Activated T-helper 1 cell treated with anti-CD3 and anti-CD28 coated beads, Interleukin-12 subunit alpha, Interleukin-12 subunit beta, Interleukin-2, Interleukin-4 antibody, amounts not matched to agents 30 ng/mL and 10 ng/mL and 1 ng/mL, durations not matched to agents 14 hours and 24 hours and 36 hours (primary cell): ENCODE results near the gene TXNL1. TPM values are rescaled to one million over a fixed set of nuclear protein-coding genes. Genes with fewer than 3 reads are reported as not detected.
A peak's percentile ranks its signal among the peaks of the same experiment; 100 is the strongest.

Experiments used
- DNase-seq: peaks from one replicate; pipeline ENCODE4 v3.0.0; 2021; ENCODE audit warnings: low spot score
- H3K27ac Mint-ChIP-seq: one replicate; pipeline ENCODE4 v1.8.0; 2021; ENCODE audit warnings: mild to moderate bottlenecking, mixed read lengths
- H3K27me3 Mint-ChIP-seq: one replicate; pipeline ENCODE4 v1.8.0; 2022; ENCODE audit warnings: mild to moderate bottlenecking, moderate library complexity, mixed read lengths; ENCODE audit not compliant: insufficient read depth
- H3K36me3 Mint-ChIP-seq: one replicate; pipeline ENCODE4 v1.8.0; 2021; ENCODE audit warnings: low read depth, mixed read lengths
- H3K4me1 Mint-ChIP-seq: one replicate; pipeline ENCODE4 v1.8.0; 2021; ENCODE audit warnings: low read depth, mixed read lengths
- H3K4me3 Mint-ChIP-seq: one replicate; pipeline ENCODE4 v1.8.0; 2021; ENCODE audit warnings: mild to moderate bottlenecking, moderate library complexity, mixed read lengths
- H3K9me3 Mint-ChIP-seq: one replicate; pipeline ENCODE4 v1.8.0; 2021; ENCODE audit warnings: mixed read lengths
- intact Hi-C: fragments of 100-400 bp; cut with micrococcal nuclease; formaldehyde crosslinking; loops from one replicate; pipeline ENCODE4 v1.15.1; 2024
- total RNA-seq: library from RNA; stranded (reverse); gene quantifications from 2 replicates; pipeline ENCODE4 v1.2.3, GENCODE V29; 2022

TXNL1 gene
- total RNA-seq, 1 donor from 2014 or later: 94.2 TPM

DNA sequence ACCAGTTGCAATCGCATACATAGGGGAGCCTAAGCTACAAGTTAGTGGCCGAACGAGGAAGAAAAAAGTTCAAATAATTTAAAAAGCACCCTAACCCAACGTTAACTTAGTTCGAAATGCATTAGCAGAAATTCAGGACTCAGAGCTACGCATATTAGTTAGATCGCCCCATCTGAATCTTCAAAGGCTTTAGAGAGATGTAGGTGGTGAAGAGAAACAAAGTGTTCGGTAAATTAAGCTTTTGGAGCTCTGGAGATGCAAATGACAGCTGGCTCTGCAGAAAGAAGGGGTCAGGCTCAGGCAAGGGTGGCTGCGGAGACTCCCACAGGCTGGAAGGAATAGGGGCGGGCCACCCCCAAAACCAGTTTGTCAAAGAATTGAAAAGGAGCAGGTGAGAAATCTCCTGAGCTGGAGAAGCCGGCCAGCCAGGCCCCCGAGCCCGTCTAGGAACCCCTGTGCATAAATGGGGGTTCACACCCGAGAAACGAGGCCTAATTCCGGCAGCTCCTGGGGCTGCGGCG is 621 bp downstream of the TXNL1 start:
- no peaks in the 10 kb centered on the region for H3K9me3 Mint-ChIP-seq
- peaks cover 55% of the 10 kb centered on the region for H3K4me1 Mint-ChIP-seq
- peak overlapping the region; percentile 97 for H3K27ac Mint-ChIP-seq
- peak overlapping the region; percentile 99 for H3K4me3 Mint-ChIP-seq
- no peaks in the 10 kb centered on the region for H3K27me3 Mint-ChIP-seq
- no peak for DNase-seq
- peaks cover 22% of the 10 kb centered on the region for H3K36me3 Mint-ChIP-seq
- intact Hi-C loops: loop anchor here (1.0 to 5.0 kb wide), 7 partner anchors 14 to 1405 kb away; partner anchors contain the start of genes NARS1, NEDD4L, TCF4 and WDR7

GRCh38 chr18:56637176-56637575 is 1.2 kb downstream of the TXNL1 start:
- Mint-ChIP-seq H3K4me3 (peak overlapping the region; percentile 99), H3K9me3 (no peaks in the 10 kb centered on the region), H3K27me3 (no peaks in the 10 kb centered on the region), H3K4me1 (peaks cover 55% of the 10 kb centered on the region), H3K36me3 (peaks cover 26% of the 10 kb centered on the region), H3K27ac (peak overlapping the region; percentile 97)
- intact Hi-C loops: loop anchor here (2.0 to 5.0 kb wide), 4 partner anchors 365 to 1405 kb away; partner anchors contain the start of genes NEDD4L and TCF4
- no peak for DNase-seq

GRCh38 chr18:56635007-56635406 is 3.4 kb downstream of the TXNL1 start:
- Mint-ChIP-seq H3K4me1 (peaks cover 63% of the 10 kb centered on the region), H3K9me3 (no peaks in the 10 kb centered on the region), H3K27ac (no peak overlapping the region), H3K36me3 (peaks cover 26% of the 10 kb centered on the region), H3K4me3 (peak overlapping the region; percentile 8), H3K27me3 (no peaks in the 10 kb centered on the region)
- intact Hi-C loops: loop anchor here (5.0 kb wide), 3 partner anchors 367 to 1407 kb away; partner anchors contain the start of genes NEDD4L and TCF4
- DNase-seq: no peak

DNA sequence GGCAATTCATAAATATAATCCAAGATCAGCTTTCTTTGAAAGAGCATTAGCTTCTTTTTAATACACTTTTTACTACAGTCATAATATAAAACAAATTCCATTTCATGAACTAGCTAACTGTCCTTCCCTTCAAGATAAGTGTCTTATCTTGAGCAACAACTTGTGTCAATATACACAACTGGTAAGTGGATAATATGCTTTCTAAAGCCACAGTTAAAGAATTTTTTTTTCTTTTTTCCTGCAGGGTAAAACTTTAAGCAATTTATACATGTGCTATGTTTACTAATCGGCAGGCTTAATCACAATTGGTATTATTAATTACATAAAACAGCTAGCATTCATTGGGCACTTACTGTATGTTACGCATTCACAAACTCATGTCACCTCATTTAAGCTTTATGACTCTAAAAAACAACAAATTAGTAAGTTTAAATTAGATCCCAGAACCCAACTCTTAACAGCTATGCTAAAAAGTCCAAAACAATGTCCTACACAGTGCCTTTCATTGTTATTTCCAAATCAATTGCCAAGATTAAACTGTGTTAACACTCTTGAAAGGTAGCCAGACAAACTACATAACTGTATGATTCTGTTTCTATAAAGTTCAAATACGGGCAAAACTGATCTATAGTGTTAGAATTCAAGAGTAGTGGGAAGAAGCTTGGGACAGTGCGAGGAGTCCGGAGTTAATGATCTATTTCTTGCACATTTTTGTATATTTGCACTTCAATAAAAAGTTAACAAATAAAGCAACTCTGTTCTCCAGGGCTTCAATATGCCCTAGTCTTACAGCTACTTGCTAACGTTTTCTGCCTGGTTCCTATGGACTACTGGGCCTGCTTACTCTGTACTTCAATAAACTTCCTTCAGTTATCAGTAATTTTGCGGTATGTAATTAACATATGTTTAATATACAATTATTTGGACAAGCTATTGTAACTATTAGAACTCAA is 6.0 kb downstream of the TXNL1 start:
- Mint-ChIP-seq H3K4me3 (no peak overlapping the region), H3K36me3 (peaks cover 22% of the 10 kb centered on the region), H3K27me3 (no peaks in the 10 kb centered on the region), H3K4me1 (peaks cover 55% of the 10 kb centered on the region), H3K9me3 (no peaks in the 10 kb centered on the region), H3K27ac (no peak overlapping the region)
- intact Hi-C loops: no loop called here
- DNase-seq: no peak

GRCh38 chr18:56627991-56628390 is 10.4 kb downstream of the TXNL1 start:
- H3K36me3 Mint-ChIP-seq: peaks cover 16% of the 10 kb centered on the region
- no peaks in the 10 kb centered on the region for H3K27me3 Mint-ChIP-seq

GRCh38 chr18:56615738-56616520 is 22.5 kb downstream of the TXNL1 start:
- Mint-ChIP-seq H3K27ac (no peak overlapping the region), H3K36me3 (peaks cover 43% of the 10 kb centered on the region), H3K27me3 (no peaks in the 10 kb centered on the region), H3K9me3 (no peaks in the 10 kb centered on the region), H3K4me1 (no peaks in the 10 kb centered on the region), H3K4me3 (no peak overlapping the region)
- no peak for DNase-seq
- intact Hi-C loops: no loop called here

More at GRCh38 chr18:56627991-56628390, 10.4 kb downstream of the TXNL1 start:
- H3K4me3 Mint-ChIP-seq: no peak overlapping the region
- H3K27ac Mint-ChIP-seq: no peak overlapping the region
- H3K9me3 Mint-ChIP-seq: no peaks in the 10 kb centered on the region
- intact Hi-C loops: no loop called here
- H3K4me1 Mint-ChIP-seq: peaks cover 31% of the 10 kb centered on the region
- no peak for DNase-seq

DNA sequence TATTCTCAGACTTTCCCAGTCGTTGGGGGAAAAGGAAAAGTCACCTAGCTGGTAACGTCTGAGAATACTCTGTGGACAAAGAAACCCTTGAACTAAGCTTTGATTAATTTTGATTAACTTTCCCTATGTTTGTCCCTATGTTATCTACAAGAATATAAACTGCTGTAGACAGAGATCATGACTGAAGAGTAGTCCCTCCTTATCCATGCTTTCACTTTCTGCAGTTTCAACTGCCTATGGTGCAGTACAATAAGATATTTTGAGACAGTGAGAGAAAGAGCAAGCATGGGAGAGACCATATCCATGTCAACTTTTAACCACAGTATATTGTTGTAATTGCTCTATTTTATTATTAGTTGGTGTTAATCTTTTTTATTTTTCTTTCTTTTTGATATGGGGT is 31.8 kb downstream of the TXNL1 start:
- Mint-ChIP-seq H3K27me3 (no peaks in the 10 kb centered on the region), H3K4me1 (no peaks in the 10 kb centered on the region), H3K36me3 (peaks cover 21% of the 10 kb centered on the region), H3K9me3 (no peaks in the 10 kb centered on the region), H3K27ac (no peak overlapping the region), H3K4me3 (no peak overlapping the region)
- no peak for DNase-seq
- intact Hi-C loops: no loop called here

GRCh38 chr18:56598422-56598821 is 40.0 kb downstream of the TXNL1 start:
- H3K36me3 Mint-ChIP-seq: no peaks in the 10 kb centered on the region
- no peaks in the 10 kb centered on the region for H3K4me1 Mint-ChIP-seq
- H3K27ac Mint-ChIP-seq: no peak overlapping the region
- no peaks in the 10 kb centered on the region for H3K9me3 Mint-ChIP-seq
- intact Hi-C loops: no loop called here
- no peak overlapping the region for H3K4me3 Mint-ChIP-seq
- H3K27me3 Mint-ChIP-seq: no peaks in the 10 kb centered on the region
- DNase-seq: no peak

GRCh38 chr18:56593906-56594305 is 44.5 kb downstream of the TXNL1 start:
- Mint-ChIP-seq H3K4me3 (no peak overlapping the region), H3K4me1 (no peaks in the 10 kb centered on the region), H3K9me3 (no peaks in the 10 kb centered on the region), H3K27me3 (peaks cover 5% of the 10 kb centered on the region), H3K36me3 (no peaks in the 10 kb centered on the region), H3K27ac (no peak overlapping the region)
- intact Hi-C loops: no loop called here
- DNase-seq: no peak

GRCh38 chr18:56580026-56580425 is 58.4 kb downstream of the TXNL1 start:
- DNase-seq: no peak
- no peaks in the 10 kb centered on the region for H3K9me3 Mint-ChIP-seq
- H3K4me1 Mint-ChIP-seq: no peaks in the 10 kb centered on the region
- H3K36me3 Mint-ChIP-seq: no peaks in the 10 kb centered on the region
- peaks cover 8% of the 10 kb centered on the region for H3K27me3 Mint-ChIP-seq
- intact Hi-C loops: no loop called here
- H3K27ac Mint-ChIP-seq: no peak overlapping the region
- no peak overlapping the region for H3K4me3 Mint-ChIP-seq

DNA sequence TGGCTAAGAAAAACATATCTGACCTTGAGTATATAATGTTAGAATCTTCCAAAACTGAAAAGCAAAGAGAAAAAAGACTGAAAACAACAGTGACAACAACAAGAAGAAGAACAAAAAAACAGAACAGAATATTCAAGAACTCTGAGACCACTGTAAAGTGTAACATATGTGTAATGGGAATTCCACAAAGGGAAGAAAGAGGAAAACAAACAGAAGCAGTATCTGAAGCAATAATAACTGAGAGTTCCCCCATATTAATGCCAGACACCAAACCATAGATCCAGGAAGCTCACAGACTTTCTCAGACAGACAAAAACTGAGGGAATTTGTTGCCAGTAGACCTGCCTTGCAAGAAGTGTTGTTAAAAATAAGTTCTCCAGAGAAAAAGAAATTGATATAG is 58.9 kb downstream of the TXNL1 start:
- Mint-ChIP-seq H3K27ac (no peak overlapping the region), H3K4me3 (no peak overlapping the region)

DNA sequence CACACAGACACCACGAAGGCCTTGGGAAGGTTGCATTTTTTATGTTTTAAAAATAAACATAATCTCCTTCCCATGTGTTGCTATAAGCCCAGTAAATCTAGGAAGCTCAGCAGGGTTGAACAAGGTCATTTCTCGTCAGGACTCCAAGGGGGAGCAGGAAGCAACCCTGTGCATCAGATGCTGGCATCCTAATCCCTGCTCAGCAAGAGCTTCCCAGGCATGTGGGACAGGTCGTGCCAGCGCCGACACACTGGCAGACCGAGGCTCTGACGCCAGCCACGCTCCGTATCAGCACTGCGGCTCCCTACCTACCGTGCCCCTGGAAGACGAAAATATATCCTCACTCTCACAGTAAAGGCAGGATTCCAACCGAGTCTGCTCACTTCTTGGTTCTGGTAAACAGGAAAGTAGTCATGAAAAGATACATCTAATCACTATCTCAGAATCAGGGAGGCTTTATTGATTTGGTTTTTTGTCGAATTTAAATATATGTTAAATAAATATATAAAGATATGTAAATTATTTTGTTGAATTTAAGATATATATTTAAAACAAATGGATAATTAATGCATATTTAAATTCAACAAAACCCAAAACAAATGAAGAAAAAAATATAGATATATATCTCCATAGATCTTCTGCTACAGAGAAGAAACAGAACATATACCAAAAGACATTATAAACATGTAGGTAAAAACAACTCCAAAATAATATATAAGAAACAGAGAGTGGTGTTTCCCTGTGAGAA is 61.4 kb downstream of the TXNL1 start:
- H3K27ac Mint-ChIP-seq: no peak overlapping the region

More for the DNA sequence above, 58.9 kb downstream of the TXNL1 start:
- H3K27me3 Mint-ChIP-seq: peaks cover 8% of the 10 kb centered on the region
- H3K36me3 Mint-ChIP-seq: no peaks in the 10 kb centered on the region
- no peaks in the 10 kb centered on the region for H3K4me1 Mint-ChIP-seq
- intact Hi-C loops: loop anchor here (10.0 kb wide), 1 partner anchor 1195 kb away; no protein-coding TSS in a partner anchor
- no peak for DNase-seq
- H3K9me3 Mint-ChIP-seq: no peaks in the 10 kb centered on the region

More for the DNA sequence above, 61.4 kb downstream of the TXNL1 start:
- H3K4me1 Mint-ChIP-seq: no peaks in the 10 kb centered on the region
- intact Hi-C loops: loop anchor here (1.0 to 10.0 kb wide), 4 partner anchors 1162 to 1342 kb away; no protein-coding TSS in a partner anchor
- peaks cover 8% of the 10 kb centered on the region for H3K27me3 Mint-ChIP-seq
- no peaks in the 10 kb centered on the region for H3K9me3 Mint-ChIP-seq
- no peak for DNase-seq
- no peak overlapping the region for H3K4me3 Mint-ChIP-seq
- no peaks in the 10 kb centered on the region for H3K36me3 Mint-ChIP-seq
